Uterus (tissue), 4 donors: ENCODE results near the gene CERS4. TPM values are rescaled to one million over a fixed set of nuclear protein-coding genes. Genes with fewer than 3 reads are reported as not detected.

Experiments used
- DNase-seq, 2 donors: peaks; one replicate each; pipeline ENCODE4 v3.0.0-alpha.2; 2019 to 2020
- H3K27ac ChIP-seq, 2 donors: fragments of 200-600 bp; sonication (generic); 1 replicate in 1 of 2; 2 replicates in 1 of 2; pipeline ENCODE4 v1.5.1; 2016 to 2018
- H3K27me3 ChIP-seq, 2 donors: fragments of 200-600 bp; sonication (generic); one replicate each; pipeline ENCODE4 v1.5.1; 2018 to 2019; ENCODE audit warnings: control low read depth in 1 of 2
- H3K36me3 ChIP-seq, 2 donors: fragments of 200-600 bp; sonication (generic); one replicate each; pipeline ENCODE4 v1.5.1; 2019; ENCODE audit warnings: control low read depth in 1 of 2
- H3K4me1 ChIP-seq, 2 donors: fragments of 200-600 bp; sonication (generic); one replicate each; pipeline ENCODE4 v1.5.1; 2018 to 2019; ENCODE audit warnings: control low read depth in 1 of 2
- H3K4me3 ChIP-seq, 2 donors: fragments of 200-600 bp; sonication (generic); 1 replicate in 1 of 2; 2 replicates in 1 of 2; pipeline ENCODE4 v1.5.1; 2018 to 2019; ENCODE audit warnings: mild to moderate bottlenecking in 1 of 2
- H3K9me3 ChIP-seq, 2 donors: fragments of 200-600 bp; sonication (generic); one replicate each; pipeline ENCODE4 v1.5.1; 2019; ENCODE audit warnings: control low read depth in 1 of 2
- CTCF ChIP-seq, 4 experiments: fragments of 200-600 bp in 2 of 4; fragments of 450-650 bp in 2 of 4; sonication (generic) in 2 of 4; IDR thresholded peaks; one replicate each; pipeline ENCODE4 v1.5.1; 2016 to 2019; ENCODE audit warnings: antibody characterized with exemption in 4 of 4, mild to moderate bottlenecking in 2 of 4, moderate library complexity in 1 of 4
- POLR2A ChIP-seq, 2 donors: fragments of 450-650 bp; IDR thresholded peaks; one replicate each; pipeline ENCODE4 v1.6.1; 2016; ENCODE audit warnings: antibody characterized with exemption in 2 of 2, mild to moderate bottlenecking in 1 of 2, moderate library complexity in 1 of 2
- intact Hi-C: fragments of 100-400 bp; cut with DNase I; formaldehyde crosslinking; loops from one replicate; pipeline ENCODE4 v1.15.1; 2023; ENCODE audit warnings: low total_unique reads
- total RNA-seq, 4 donors: library from RNA; depleted of rRNA in 3 of 4; stranded (reverse); fragments of >200 nt in 3 of 4; gene quantifications; one replicate each; pipeline versions ENCODE4 v1.1.0 to v1.2.4, GENCODE V29; 2014 to 2023
- donor health status: DM: yes; HTN: yes; CAD: no.

CERS4 gene
- total RNA-seq, 4 donors from 2014 or later = 37.1 to 60.8 (median 38.7) TPM

GRCh38 chr19:8174706-8175105 lies 34.5 kb upstream of the CERS4 start:
- Histone ChIP-seq H3K4me3 (no peak overlapping the region), H3K27me3 (no peaks in the 10 kb centered on the region), H3K36me3 (no peaks in the 10 kb centered on the region), H3K9me3 (no peaks in the 10 kb centered on the region), H3K4me1 (no peaks in the 10 kb centered on the region), H3K27ac (no peak overlapping the region)
- intact Hi-C loops = no loop called here
- TF ChIP-seq POLR2A (IDR thresholded peaks at IDR 0.05) (no peak), CTCF (IDR thresholded peaks at IDR 0.05) (no peak)
- DNase-seq = no peak

GRCh38 chr19:8180018-8180417 lies 29.2 kb upstream of the CERS4 start:
- TF ChIP-seq POLR2A (IDR thresholded peaks at IDR 0.05) (no peak), CTCF (IDR thresholded peaks at IDR 0.05) (no peak)
- no peaks in the 10 kb centered on the region for H3K36me3 ChIP-seq
- intact Hi-C loops = no loop called here

DNA sequence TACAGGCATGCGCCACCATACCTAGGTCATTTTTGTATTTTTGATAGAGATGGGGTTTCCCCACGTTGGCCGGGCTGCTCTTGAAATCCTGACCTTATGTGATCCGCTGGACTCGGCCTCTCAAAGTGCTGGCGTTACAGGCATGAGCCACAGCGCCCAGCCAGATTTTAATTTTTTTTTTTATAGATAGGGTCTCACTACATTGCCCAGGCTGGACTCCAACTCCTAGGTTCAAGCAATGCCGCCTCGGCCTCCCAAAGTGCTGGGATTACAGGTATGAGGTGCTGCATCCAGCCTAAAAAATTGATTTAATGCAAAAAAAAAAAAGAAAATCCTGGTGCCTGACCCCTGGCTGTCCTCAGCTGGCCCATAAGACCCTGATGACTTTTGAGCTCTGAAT lies 24.9 kb upstream of the CERS4 start:
- Histone ChIP-seq H3K4me1 (no peaks in the 10 kb centered on the region), H3K9me3 (no peaks in the 10 kb centered on the region), H3K36me3 (no peaks in the 10 kb centered on the region), H3K27ac (no peak overlapping the region), H3K4me3 (no peak overlapping the region), H3K27me3 (no peaks in the 10 kb centered on the region)
- TF ChIP-seq POLR2A (IDR thresholded peaks at IDR 0.05) = no peak
- no peak for TF ChIP-seq CTCF (IDR thresholded peaks at IDR 0.05)
- intact Hi-C loops = no loop called here
- no peak for DNase-seq

More at GRCh38 chr19:8180018-8180417, 29.2 kb upstream of the CERS4 start:
- H3K9me3 ChIP-seq = no peaks in the 10 kb centered on the region
- H3K4me1 ChIP-seq = no peaks in the 10 kb centered on the region
- H3K4me3 ChIP-seq = no peak overlapping the region
- no peaks in the 10 kb centered on the region for H3K27me3 ChIP-seq
- H3K27ac ChIP-seq = no peak overlapping the region
- DNase-seq = no peak

DNA sequence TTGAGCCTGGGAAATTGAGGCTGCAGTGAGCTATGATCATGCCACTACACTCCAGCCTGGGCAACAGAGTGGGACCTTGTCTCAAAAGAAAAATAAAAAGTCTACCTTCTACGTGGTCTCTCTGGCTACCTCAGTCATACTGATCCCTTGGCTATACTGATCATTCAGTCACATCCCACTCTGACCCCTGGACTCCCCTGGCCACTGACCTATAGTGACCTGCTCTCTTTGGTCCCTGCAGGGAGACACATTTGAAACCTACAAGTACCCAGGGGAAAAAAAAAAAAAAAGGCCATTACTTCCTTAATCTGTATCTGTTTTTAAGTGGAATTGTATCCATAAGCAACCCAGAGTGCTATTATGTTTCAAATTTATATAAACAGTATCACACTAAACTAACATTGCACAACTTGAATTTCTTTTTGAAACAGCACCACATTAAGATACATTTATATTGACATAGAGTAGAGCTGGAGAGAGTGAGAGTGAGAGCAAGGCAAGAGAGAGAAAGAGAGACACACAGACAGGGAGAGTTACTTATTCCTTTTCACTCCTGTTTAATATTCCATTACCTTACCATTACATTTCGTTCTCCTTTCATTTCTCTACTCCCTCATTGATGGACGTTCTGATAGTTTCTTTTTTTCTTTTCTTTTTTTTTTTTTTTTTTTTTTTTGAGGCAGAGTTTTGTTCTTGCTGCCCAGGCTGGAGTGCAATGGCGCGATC lies 23.7 kb upstream of the CERS4 start:
- H3K36me3 ChIP-seq = no peaks in the 10 kb centered on the region
- H3K4me1 ChIP-seq = no peaks in the 10 kb centered on the region
- no peaks in the 10 kb centered on the region for H3K9me3 ChIP-seq
- no peak for TF ChIP-seq CTCF (IDR thresholded peaks at IDR 0.05)
- H3K27me3 ChIP-seq = no peaks in the 10 kb centered on the region
- H3K27ac ChIP-seq = no peak overlapping the region
- no peak overlapping the region for H3K4me3 ChIP-seq
- intact Hi-C loops = no loop called here
- no peak for DNase-seq

DNA sequence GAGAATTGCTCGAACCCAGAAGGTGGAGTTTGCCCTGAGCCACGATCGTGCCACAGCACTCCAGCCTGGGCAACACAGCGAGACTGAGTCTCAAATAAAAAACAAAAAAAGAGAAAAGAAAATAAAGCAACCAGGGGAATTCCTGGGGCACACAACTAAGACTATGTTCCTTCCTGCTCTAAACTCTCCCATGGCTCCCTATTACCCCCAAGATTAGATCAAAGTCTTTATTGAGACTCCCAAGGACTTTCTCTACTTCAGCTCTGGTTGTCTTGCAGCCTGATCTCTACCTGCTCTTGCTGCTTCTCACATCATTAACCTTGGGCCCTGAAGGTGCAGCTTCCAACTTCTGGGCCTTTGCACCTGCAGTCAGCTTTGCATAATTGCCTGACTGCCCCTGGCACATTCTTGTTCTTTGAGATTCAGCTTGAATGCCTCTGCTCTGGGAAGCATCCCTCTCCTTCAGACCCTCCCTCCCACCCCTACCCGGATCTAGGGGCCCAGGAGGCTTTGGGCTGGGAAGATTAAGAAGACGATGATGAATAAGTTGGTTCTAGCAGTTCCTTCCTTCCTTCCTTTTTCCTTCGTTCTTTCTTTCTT lies 16.8 kb upstream of the CERS4 start:
- H3K27me3 ChIP-seq = no peaks in the 10 kb centered on the region
- DNase-seq = no peak
- TF ChIP-seq CTCF (IDR thresholded peaks at IDR 0.05) (no peak), POLR2A (IDR thresholded peaks at IDR 0.05) (no peak)
- intact Hi-C loops = no loop called here
- no peak overlapping the region for H3K27ac ChIP-seq
- no peaks in the 10 kb centered on the region for H3K9me3 ChIP-seq
- H3K36me3 ChIP-seq = no peaks in the 10 kb centered on the region
- H3K4me1 ChIP-seq = no peaks in the 10 kb centered on the region
- no peak overlapping the region for H3K4me3 ChIP-seq
